8988T (cell line): Measurements from ENCODE around the gene KCNJ18.
"Not testable (repeated sequence)": the region's sequence is repeated elsewhere in the genome, so short reads cannot be mapped to it uniquely, and the experiment has no call there.

Experiments
- DNase-seq: peaks from one replicate; pipeline ENCODE4 v3.0.0; 2011

KCNJ18 gene

DNA sequence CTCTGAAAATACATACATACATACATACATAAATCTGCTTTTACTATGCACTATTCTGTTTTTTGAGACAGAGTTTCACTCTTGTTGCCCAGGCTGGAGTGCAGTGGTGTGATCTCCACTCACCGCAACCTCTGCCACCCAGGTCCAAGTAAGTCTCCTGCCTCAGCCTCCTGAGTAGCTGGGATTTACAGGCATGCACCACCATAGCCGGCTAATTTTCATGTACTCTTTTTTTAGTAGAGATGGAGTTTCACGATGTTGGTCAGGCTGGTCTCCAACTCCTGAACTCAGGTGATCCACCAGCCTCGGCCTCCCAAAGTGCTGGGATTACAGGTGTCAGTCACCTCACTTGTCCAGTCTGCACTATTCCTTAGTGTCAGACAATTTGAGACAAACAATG lies 20.5 kb upstream of the KCNJ18 start:
- DNase-seq: not testable (repeated sequence)

DNA sequence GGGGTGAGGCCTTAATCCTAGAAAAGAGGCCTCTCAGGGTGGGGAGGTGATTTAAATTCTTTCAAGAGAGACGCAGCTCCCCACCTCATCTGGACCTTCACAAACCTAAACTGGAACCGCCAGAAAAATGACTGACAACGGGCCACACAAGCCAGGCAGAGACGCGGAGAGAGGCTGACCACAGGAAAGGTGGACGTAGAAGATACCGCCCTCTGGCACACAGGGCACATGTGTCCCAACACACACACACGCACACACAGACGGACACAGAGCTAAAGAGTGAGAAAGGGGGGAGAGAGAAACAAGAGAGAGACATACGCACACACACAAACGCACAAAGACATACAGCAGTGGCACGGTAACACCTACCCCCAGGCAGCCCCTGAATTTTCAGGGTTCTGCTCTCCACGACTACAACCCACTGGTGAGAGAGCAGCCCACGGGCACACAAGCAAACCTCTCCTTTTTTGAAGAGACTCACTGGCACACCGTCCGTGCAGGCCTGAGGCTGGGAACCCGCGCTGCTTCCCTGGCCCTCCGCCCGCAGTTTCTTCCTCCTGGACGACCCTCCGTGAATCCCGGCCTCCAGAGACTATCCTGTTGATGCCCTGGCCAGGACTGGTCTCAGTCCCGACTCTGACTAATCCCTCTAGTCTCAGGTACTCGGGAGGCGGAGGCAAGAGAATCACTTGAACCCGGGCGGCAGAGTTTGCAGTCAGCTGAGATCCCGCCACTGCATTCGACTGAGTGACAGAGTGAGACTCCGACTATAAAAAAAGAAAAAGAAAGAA lies 18.7 kb upstream of the KCNJ18 start:
- DNase-seq: not testable (repeated sequence)

DNA sequence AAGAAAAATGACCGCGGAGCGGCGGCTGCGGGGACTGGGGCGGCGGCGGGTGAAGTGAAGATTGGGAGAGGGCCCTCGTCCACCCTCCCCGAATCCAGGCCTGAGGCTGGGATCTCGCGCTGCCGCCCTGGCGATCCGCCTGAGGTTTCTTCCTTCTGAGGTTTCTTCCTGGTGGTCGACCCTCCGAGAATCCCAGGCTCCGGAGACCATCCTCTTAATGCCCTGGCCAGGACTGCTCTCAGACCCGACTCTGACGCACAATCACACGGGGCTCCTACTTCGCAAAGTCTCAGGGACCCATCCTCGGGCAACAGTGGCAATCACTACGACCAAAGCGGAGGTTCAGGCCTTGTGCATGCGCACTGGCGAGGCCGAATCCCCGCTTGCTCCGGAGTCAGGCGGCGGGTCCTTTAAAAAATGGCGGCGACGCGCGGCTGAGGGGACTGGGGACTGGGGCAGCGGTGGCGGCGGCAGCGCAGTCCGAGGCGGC lies 18.0 kb upstream of the KCNJ18 start:
- DNase-seq: no peak

DNA sequence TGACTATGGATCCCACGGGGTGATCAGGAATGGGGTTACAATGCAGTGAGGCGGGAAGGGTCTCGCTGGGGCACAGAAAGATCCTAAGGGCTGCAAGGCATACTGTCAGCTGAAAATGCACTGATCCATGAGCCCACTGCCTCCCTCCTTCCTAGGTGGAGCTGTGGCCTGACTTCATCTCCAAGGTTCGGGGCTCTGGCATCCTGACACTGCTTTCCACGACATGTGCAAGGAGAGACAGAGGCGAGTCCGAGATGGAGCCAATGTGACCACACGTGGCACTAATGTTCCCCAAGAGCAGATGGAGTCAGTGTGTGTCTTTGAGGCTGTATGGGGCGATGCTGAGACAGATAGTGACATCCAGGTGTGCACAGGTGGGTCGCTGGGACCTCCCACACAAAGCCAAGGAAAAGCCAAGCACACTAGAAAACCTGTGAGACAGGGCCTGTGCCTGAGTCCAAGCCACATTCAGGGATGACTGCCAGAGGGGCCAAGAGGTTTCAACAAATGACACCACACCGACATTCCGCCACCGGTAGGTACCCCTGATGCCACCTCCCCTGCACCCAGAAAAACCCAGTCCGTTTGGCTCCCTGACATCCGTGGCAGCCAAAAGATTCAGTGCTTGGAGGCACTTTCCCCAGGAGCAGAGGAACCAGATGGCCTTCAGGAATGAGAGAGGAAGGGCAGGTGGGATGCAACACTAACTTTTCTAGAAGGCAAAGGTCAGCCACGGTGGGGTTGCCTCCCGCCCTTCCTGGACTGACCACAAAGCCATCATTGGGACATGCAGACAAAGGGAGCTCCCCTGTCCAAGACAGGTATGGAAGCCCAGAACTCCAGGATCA lies 17.2 kb upstream of the KCNJ18 start:
- DNase-seq: not testable (repeated sequence)

DNA sequence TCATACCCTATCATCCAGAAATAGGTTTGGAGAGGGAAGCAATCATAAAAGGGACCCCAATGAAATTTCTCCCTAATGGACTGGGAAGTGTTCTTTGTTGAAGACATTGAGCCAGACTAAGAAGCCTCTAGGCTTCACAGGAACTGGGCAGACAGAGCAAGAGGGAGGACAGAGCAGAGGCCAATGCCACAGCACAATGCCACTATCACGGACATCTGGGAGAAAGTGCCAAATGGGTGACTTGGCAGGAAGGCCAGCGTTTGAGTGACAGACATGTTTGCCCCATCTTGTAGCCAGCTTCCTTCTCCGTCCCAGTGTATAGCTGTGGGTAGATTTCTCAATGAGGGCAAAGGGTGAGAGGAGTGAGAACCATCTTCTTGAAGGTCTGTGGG lies 16.6 kb upstream of the KCNJ18 start:
- DNase-seq: not testable (repeated sequence)

DNA sequence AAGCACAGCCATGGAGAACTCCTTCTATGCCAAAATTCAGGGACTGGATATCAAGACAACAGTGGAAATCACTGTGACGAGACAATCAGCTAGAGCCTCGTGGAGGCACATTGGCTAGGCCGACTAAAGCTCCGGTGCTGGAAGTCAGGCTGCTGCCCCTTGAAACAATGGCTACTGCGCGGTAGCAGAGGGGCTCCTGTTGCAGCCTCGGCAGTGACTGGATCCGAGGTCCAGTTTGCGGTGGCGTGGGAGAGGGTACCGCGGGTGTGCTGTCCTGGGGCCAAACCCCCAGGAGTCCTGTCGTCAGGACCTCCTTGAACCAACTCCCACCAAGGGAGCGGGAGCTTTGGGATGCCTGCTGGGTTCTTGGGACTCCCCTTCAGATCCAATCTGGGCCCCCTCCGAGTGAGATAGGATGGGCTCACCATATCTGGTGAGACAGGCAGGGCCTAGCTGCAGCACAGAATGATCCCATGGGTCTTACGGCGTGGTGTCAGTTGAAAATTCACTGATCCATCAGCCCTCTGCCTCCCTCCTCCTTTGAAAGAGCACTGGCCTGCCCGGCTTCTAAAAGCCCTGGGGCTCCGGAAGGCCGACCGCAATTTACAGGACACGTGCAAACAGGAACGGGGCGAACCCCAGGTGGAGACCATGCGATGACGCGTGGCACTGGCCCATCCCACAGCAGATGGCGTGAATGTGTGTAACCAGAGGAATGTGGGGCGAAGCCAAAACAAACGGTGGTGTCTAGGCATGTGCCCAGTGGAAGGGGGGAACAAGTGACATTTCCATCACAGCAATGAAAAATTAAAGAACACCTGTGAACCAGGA lies 15.8 kb upstream of the KCNJ18 start:
- no peak for DNase-seq

DNA sequence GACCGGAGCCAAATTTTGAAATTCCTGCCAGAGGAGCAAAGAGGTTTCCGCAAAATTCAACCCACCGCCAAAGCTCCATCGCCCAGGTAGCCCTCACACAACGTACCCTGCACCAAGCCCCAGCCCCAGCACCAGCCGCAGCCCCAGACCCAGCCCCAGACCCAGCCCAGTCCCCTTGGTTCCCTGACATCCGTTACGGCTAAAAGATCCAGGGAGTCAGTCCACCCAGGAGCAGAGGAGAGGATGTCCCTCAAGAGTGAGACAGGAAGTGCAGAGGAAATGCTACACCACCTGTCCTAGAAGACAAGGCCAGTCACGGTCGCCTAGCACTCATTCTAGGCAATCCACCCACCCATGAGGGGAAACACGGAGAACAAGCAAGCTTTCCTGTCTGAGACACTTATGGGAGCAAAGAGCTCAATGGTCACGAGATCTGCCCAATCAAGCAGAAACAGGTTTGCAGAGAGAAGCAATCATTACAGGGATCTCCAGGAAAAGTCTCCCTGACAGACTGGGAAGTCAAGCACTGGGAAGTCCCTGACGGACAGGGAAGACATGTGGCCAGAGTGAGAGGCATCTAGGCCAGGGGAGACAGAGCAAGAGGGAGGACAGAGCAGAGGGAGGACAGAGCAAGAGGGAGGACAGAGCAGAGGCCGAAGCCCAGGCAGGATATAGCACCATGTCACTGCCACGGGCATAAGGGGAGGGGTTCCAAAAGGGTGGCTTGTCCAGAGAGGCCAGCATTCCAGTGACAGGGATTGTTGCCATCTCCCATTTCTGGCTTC lies 15.0 kb upstream of the KCNJ18 start:
- DNase-seq: no peak

DNA sequence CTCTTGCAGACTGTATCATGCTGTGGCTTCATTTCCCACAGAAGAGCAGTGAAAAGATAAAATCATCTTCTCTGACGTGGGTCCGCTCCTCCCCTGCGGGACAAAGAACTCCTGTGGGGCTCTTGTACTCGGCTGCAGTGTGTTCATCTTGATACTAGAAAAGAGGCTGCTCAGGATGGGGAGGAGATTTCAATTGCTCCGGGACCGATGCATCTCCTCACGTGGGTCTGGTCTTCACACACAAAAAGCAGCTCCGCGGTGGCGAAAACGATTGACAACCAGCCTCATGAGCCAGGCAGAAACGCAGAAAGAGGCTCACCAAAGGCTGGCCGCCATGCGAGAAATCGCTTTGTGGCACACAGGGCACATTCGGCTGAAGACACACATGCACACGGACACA lies 14.4 kb upstream of the KCNJ18 start:
- DNase-seq: no peak

DNA sequence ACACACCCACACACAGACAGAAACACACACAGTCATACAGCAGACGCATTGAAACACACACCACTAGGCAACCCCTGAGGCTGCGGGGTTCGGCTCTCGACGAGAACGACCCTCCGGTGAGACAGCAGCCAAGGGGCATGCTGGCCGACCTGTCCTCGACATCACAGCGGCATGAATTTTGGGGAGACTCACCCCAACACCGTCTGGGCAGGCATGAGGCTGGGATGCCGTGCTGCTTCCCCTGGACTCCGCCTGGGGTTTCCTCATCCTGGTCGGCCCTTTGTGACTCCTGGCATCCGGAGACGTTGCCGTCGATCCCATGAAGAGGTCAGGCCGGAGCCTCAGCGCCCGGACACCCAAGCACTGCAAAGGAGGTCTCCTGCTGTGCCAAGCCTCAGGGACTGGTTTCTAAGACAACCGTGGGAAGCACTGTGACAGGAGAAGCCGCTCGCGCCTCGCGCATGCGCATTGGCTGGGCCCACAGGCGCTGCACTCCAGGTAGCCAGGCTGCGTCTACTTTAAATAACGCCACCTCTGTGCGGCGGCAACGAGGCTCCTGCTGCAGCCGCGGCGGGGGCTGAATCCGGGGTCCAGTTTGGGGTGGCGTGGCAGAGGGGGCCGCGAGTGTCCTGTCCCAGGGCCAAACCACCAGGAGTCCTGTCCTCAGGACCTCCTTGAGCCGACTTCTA lies 13.8 kb upstream of the KCNJ18 start:
- no peak for DNase-seq

DNA sequence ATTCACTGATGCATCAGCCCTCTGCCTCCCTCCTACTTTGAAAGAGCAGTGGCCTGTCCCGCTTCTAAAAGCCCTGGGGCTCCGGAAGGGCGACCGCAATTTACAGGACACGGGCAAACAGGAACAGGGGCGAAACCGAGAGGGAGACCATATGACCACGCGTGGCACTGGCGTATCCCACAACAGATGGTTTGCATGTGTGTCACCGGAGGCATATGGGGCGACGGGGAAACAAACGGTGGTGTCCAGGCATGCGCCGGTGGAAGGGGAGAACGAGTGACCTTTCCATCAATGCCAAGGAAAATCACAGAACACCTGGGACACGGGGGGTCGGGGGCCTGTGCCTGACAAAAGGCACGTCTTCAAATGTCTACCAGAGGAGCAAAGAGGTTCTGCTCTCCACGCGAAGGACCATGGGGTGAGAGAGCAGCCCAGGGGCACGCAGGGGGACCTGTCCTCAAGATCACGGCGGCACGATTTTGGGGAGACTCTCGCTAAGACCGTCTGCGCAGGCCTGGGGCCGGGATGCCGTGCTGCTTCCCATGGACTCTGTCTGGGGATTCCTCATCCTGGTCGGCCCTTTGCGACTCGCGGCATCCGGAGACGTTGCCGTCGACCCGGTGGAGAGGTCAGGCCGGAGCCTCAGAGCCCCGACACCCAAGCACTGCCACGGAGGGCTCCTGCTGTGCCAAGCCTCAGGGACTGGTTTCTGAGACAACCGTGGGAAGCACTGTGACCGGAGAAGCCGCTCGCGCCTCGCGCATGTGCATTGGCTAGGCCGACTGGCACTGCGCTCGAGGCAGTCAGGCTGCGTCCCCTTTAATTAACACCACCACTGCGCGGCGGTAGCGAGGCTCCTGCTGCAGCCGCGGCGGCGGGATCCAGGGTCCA lies 12.8 kb upstream of the KCNJ18 start:
- no peak for DNase-seq

DNA sequence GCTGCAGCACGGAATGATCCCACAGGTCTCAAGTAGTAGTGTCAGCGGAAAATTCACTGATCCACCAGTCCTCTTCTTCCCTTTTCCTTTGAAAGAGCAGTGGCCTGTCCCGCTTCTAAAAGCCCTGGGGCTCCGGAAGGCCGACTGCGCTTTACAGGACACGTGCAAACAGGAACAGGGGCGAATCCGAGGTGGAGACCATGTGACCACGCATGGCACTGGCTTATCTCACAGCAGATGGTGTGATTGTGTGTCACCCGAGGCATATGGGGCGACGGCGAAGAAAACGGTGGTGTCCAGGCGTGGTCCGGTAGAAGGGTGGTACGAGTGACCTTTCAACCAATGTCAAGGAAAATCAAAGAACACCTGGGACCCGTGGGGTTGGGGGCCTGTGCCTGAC lies 12.0 kb upstream of the KCNJ18 start:
- DNase-seq: no peak

DNA sequence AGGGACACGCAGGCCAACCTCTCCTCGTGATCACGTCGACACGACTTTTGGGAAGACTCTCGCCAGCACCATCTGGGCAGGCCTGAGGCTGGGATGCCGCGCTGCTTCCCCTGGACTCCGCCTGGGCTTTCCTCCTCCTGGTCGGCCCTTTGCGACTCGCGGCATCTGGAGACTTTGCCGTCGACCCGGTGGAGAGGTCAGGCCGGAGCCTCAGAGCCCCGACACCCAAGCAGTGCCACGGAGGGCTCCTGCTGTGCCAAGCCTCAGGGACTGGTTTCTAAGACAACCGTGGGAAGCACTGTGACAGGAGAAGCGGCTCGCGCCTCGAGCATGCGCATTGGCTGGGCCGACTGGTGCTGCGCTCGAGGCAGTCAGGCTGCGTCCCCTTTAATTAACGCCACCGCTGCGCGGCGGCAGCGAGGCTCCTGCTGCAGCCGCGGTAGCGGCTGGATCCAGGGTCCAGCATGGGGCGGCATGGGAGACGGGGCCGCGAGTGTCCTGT lies 11.4 kb upstream of the KCNJ18 start:
- not testable (repeated sequence) for DNase-seq

DNA sequence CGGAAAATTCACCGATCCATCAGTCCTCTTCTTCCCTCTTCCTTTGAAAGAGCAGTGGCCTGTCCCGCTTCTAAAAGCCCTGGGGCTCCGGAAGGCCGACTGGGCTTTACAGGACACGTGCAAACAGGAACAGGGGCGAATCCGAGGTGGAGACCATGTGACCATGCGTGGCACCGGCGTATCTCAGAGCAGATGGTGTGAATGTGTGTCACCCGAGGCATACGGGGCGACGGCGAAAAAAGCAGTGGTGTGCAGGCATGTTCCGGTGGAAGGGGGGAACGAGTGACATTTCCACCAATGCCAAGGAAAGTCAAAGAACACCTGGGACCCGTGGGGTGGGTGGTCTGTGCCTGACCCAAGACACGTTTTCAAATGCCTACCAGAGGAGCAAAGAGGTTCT lies 10.7 kb upstream of the KCNJ18 start:
- DNase-seq: not testable (repeated sequence)

DNA sequence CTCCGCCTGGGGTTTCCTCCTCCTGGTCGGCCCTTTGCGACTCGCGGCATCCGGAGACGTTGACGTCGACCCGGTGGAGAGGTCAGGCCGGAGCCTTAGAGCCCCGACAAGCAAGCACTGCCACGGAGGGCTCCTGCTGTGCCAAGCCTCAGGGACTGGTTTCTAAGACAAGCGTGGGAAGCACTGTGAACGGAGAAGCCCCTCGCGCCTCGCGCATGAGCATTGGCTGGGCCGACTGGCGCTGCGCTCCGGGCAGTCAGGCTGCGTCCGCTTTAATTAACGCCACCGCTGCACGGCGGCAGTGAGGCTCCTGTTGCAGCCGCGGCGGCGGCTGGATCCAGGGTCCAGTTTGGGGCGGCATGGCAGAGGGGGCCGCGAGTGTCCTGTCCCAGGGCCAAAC lies 10.2 kb upstream of the KCNJ18 start:
- DNase-seq: not testable (repeated sequence)

DNA sequence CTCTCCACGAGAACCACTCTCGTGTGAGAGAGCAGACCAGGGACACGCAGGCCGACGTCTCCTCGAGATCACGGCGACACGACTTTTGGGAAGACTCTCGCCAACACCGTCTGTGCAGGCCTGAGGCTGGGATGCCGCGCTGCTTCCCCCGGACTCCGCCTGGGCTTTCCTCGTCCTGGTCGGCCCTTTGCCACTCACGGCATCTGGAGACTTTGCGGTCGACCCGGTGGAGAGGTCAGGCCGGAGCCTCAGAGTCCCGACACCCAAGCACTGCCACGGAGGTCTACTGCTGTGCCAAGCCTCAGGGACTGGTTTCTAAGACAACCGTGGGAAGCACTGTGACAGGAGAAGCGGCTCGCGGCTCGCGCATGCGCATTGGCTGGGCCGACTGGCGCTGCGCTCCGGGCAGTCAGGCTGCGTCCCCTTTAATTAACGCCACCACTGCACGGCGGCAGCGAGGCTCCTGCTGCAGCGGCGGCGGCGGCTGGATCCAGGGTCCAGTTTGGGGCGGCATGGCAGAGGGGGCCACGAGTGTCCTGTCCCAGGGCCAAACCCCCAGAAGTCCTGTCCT lies 9.1 kb upstream of the KCNJ18 start:
- DNase-seq: not testable (repeated sequence)

DNA sequence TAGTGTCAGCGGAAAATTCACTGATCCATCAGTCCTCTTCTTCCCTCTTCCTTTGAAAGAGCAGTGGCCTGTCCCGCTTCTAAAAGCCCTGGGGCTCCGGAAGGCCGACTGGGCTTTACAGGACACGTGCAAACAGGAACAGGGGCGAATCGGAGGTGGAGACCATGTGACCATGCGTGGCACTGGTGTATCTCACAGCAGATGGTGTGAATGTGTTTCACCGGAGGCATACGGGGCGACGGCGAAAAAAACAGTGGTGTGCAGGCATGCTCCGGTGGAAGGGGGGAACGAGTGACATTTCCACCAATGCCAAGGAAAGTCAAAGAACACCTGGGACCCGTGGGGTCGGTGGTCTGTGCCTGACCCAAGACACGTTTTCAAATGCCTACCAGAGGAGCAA lies 8.4 kb upstream of the KCNJ18 start:
- DNase-seq: not testable (repeated sequence)

DNA sequence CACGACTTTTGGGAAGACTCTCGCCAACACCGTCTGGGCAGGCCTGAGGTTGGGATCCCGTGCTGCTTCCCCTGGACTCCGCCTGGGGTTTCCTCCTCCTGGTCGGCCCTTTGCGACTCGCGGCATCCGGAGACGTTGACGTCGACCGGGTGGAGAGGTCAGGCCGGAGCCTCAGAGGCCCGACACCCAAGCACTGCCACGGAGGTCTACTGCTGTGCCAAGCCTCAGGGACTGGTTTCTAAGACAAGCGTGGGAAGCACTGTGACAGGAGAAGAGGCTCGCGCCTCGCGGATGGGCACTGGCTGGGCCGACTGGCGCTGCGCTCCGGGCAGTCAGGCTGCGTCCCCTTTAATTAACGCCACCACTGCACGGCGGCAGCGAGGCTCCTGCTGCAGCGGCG lies 7.9 kb upstream of the KCNJ18 start:
- DNase-seq: not testable (repeated sequence)

DNA sequence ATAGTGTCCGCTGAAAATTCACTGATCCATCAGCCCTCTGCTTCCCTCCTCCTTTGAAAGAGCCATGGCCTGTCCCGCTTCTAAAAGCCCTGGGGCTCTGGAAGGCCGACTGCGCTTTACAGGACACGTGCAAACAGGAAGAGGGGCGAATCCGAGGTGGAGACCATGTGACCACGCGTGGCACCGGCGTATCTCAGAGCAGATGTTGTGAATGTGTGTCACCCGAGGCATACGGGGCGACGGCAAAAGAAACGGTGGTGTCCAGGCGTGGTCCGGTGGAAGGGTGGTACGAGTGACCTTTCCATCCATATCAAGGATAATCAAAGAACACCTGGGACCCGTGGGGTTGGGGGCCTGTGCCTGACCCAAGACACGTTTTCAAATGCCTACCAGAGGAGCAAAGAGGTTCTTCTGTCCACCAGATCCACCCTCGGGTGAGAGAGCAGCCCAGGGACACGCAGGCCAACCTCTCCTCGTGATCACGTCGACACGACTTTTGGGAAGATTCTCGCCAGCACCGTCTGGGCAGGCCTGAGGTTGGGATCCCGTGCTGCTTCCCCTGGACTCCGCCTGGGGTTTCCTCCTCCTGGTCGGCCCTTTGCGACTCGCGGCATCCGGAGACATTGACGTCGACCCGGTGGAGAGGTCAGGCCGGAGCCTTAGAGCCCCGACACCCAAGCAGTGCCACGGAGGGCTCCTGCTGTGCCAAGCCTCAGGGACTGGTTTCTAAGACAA lies 7.1 kb upstream of the KCNJ18 start:
- not testable (repeated sequence) for DNase-seq
